Fibroblast of villous mesenchyme (primary cell): ENCODE data around the gene SCPEP1. TPM values are rescaled to one million over a fixed set of nuclear protein-coding genes. Genes with fewer than 3 reads are reported as not detected.

ENCODE experiments used
- DNase-seq: peaks from one replicate; pipeline ENCODE4 v3.0.0-alpha.2; 2010; ENCODE audit warnings: low read depth
- H3K4me3 ChIP-seq: 2 replicates; pipeline ENCODE4 v1.5.1; 2011; ENCODE audit warnings: low read depth, mild to moderate bottlenecking, low read length
- CTCF ChIP-seq: IDR thresholded peaks from 2 replicates; pipeline ENCODE4 v1.5.1; 2012; ENCODE audit warnings: low read depth, mild to moderate bottlenecking, low read length; ENCODE audit not compliant: insufficient read depth
- total RNA-seq: library from RNA; depleted of rRNA; stranded (reverse); fragments of >200 nt; gene quantifications from 2 replicates; pipeline ENCODE4 v1.2.3, GENCODE V29; 2012

Gene SCPEP1
- total RNA-seq, 1 donor = 36.7 TPM

GRCh38 chr17:57016071-57016763, 38.3 kb downstream of the SCPEP1 start:
- TF ChIP-seq CTCF = no peak
- DNase-seq = no peak

GRCh38 chr17:57016764-57017116, 38.8 kb downstream of the SCPEP1 start:
- no peak overlapping the region for H3K4me3 ChIP-seq
- no peak for DNase-seq
- TF ChIP-seq CTCF = no peak

More at GRCh38 chr17:57016071-57016763, 38.3 kb downstream of the SCPEP1 start:
- no peak overlapping the region for H3K4me3 ChIP-seq

- DNase-seq = no peak
- no peak for TF ChIP-seq CTCF
Observed at GRCh38 chr17:57017625-57018024, 39.7 kb downstream of the SCPEP1 start.

GRCh38 chr17:57020208-57020607, 42.3 kb downstream of the SCPEP1 start:
- no peak for TF ChIP-seq CTCF
- no peak for DNase-seq
- H3K4me3 ChIP-seq = no peak overlapping the region

More at GRCh38 chr17:57017625-57018024, 39.7 kb downstream of the SCPEP1 start:
- no peak overlapping the region for H3K4me3 ChIP-seq

- no peak overlapping the region for H3K4me3 ChIP-seq
- DNase-seq = no peak
- no peak for TF ChIP-seq CTCF
Observed at GRCh38 chr17:57021226-57021940, 43.5 kb downstream of the SCPEP1 start.

GRCh38 chr17:57025876-57026275, 47.9 kb downstream of the SCPEP1 start:
- H3K4me3 ChIP-seq = no peak overlapping the region
- no peak for DNase-seq
- no peak for TF ChIP-seq CTCF

- DNase-seq = no peak
- H3K4me3 ChIP-seq = no peak overlapping the region
- no peak for TF ChIP-seq CTCF
Observed at GRCh38 chr17:57027852-57028251, 49.9 kb downstream of the SCPEP1 start.
